HG02973 (cell line): Measurements from ENCODE around the gene CAPN7.

Experiments
- ATAC-seq: cut with Tn5 transposase; IDR thresholded peaks from one replicate; pipeline ENCODE4 v1.9.1; 2021; ENCODE audit warnings: moderate library complexity; ENCODE audit not compliant: unreplicated experiment

The CAPN7 gene

GRCh38 chr3:15294929-15295328 lies 88.9 kb downstream of the CAPN7 start:
- ATAC-seq: no peak

- no peak for ATAC-seq
Measured at GRCh38 chr3:15295506-15295905, 89.5 kb downstream of the CAPN7 start.

- ATAC-seq: no peak
Measured at GRCh38 chr3:15297608-15298350, 91.7 kb downstream of the CAPN7 start.

GRCh38 chr3:15298504-15298903 lies 92.5 kb downstream of the CAPN7 start:
- no peak for ATAC-seq

- no peak for ATAC-seq
Measured at GRCh38 chr3:15299036-15299435, 93.0 kb downstream of the CAPN7 start.

- ATAC-seq: no peak
Measured at GRCh38 chr3:15300323-15301078, 94.5 kb downstream of the CAPN7 start.

- no peak for ATAC-seq
Measured at GRCh38 chr3:15301761-15302160, 95.7 kb downstream of the CAPN7 start.
